ENCODE results near the gene SCAF1. TPM values are rescaled to one million over a fixed set of nuclear protein-coding genes. Genes with fewer than 3 reads are reported as not detected.

Gene SCAF1
- total RNA-seq, 1 donor from 2014 or later: 90.7 TPM

GRCh38 chr19:49658566-49659442 is 16.8 kb downstream of the SCAF1 start:
- Mint-ChIP-seq H3K36me3 (ENCODE audit: insufficient read depth) (peaks cover 22% of the 10 kb centered on the region), H3K27me3 (no peaks in the 10 kb centered on the region), H3K4me1 (ENCODE audit: low read depth) (no peaks in the 10 kb centered on the region), H3K4me3 (ENCODE audit: low read depth) (no peak overlapping the region), H3K9me3 (ENCODE audit: low read depth) (no peaks in the 10 kb centered on the region), H3K27ac (peak overlapping the region; percentile 20)
- TF ChIP-seq CTCF (IDR thresholded peaks at IDR 0.05; ENCODE audit: unreplicated experiment): no peak
- no peak for DNase-seq (ENCODE audit: low spot score, unreplicated experiment)

DNA sequence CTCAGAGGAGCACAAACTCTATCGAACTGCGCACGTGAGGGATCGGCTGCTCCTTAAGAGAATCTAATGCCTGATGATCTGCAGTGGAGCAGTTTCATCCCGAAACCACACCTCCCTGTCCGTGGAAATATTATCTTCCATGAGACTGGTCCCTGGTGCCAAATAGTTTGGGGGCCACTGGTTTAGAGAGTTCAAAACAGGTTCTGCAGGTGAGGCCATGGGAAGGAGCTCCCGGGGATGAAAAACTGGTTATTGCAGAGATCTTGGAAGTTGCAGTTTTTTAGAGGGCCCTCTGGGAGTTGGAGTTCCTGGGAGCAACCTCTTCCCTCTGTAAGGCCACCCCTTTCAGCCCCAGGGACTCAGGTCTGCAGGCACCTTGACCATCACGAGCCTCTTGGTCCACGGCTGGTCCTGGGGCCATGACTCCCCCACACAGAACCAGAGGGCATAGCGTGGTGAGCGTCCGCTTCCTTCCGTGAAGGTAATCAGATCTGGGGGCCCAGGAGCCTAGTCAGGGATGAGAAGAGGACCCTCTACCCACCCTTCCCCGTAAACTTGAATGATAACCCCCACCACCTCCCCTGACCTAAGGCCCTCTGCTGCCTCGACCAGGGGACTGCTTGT is 18.4 kb downstream of the SCAF1 start:
- no peaks in the 10 kb centered on the region for H3K9me3 Mint-ChIP-seq (ENCODE audit: low read depth)
- H3K27ac Mint-ChIP-seq: peak overlapping the region; percentile 56
- no peaks in the 10 kb centered on the region for H3K27me3 Mint-ChIP-seq
- no peak overlapping the region for H3K4me3 Mint-ChIP-seq (ENCODE audit: low read depth)
- no peak for TF ChIP-seq CTCF (IDR thresholded peaks at IDR 0.05; ENCODE audit: unreplicated experiment)
- H3K36me3 Mint-ChIP-seq (ENCODE audit: insufficient read depth): peaks cover 17% of the 10 kb centered on the region
- H3K4me1 Mint-ChIP-seq (ENCODE audit: low read depth): peaks cover 10% of the 10 kb centered on the region
- no peak for DNase-seq (ENCODE audit: low spot score, unreplicated experiment)

- Mint-ChIP-seq H3K27ac (no peak overlapping the region), H3K4me3 (ENCODE audit: low read depth) (no peak overlapping the region)
- no peak for TF ChIP-seq CTCF (IDR thresholded peaks at IDR 0.05; ENCODE audit: unreplicated experiment)
These were observed 20.0 kb downstream of the SCAF1 start for GRCh38 chr19:49662011-49662410.

GRCh38 chr19:49663224-49663623 is 21.2 kb downstream of the SCAF1 start:
- TF ChIP-seq CTCF (IDR thresholded peaks at IDR 0.05; ENCODE audit: unreplicated experiment): no peak
- H3K36me3 Mint-ChIP-seq (ENCODE audit: insufficient read depth): peaks cover 10% of the 10 kb centered on the region
- H3K27ac Mint-ChIP-seq: no peak overlapping the region
- H3K9me3 Mint-ChIP-seq (ENCODE audit: low read depth): no peaks in the 10 kb centered on the region
- no peak for DNase-seq (ENCODE audit: low spot score, unreplicated experiment)
- H3K4me3 Mint-ChIP-seq (ENCODE audit: low read depth): no peak overlapping the region
- H3K4me1 Mint-ChIP-seq (ENCODE audit: low read depth): peaks cover 23% of the 10 kb centered on the region
- H3K27me3 Mint-ChIP-seq: no peaks in the 10 kb centered on the region

More at GRCh38 chr19:49662011-49662410, 20.0 kb downstream of the SCAF1 start:
- no peak for DNase-seq (ENCODE audit: low spot score, unreplicated experiment)
- H3K27me3 Mint-ChIP-seq: no peaks in the 10 kb centered on the region
- H3K9me3 Mint-ChIP-seq (ENCODE audit: low read depth): no peaks in the 10 kb centered on the region
- H3K36me3 Mint-ChIP-seq (ENCODE audit: insufficient read depth): peaks cover 13% of the 10 kb centered on the region
- peaks cover 19% of the 10 kb centered on the region for H3K4me1 Mint-ChIP-seq (ENCODE audit: low read depth)

DNA sequence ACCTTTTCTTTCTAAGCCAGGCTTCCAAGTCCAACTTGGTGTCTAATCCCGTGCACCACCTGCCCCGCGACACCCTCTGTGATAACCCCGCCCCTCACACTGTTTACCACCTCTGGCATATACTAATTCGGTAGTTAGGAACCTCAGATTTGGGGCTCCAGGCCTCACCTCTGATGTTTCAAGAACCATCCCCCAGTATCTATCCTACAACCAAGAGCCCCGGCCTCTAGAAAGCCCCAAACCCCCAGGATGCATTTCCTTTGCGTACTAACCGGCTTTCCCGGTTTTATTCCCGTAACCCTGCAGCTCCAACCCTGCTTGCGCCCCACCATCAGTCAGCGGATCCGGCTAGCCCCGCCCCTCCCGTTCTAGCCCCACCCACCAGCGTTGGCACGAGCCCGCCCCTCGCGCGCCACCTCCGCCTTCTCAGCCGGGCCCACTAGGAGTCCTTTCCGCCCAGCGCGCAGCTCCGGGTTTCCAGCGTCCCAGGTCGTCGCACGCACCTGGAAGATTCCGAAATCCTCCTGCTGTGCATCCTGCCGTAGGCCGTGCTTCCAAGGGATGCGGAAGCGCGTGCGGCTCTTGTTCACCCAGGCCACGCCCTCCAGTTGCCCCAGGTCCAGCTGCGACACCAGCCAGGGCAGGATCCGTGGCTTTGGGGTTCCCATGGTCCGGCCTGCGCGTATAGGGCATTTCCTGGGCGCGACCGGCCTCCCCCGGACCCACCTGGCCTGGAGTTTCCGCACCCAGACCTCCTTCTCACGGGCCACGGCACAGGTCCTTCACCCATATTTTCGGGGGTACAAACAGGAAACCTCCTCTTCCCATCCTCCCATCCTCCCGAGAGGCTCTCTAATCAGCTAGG is 22.4 kb downstream of the SCAF1 start:
- TF ChIP-seq CTCF (IDR thresholded peaks at IDR 0.05; ENCODE audit: unreplicated experiment): peak; percentile 19
- Mint-ChIP-seq H3K36me3 (ENCODE audit: insufficient read depth) (peaks cover 7% of the 10 kb centered on the region), H3K9me3 (ENCODE audit: low read depth) (no peaks in the 10 kb centered on the region), H3K4me3 (ENCODE audit: low read depth) (peak overlapping the region; percentile 95), H3K27me3 (no peaks in the 10 kb centered on the region), H3K4me1 (ENCODE audit: low read depth) (peaks cover 23% of the 10 kb centered on the region), H3K27ac (peak overlapping the region; percentile 97)
- DNase-seq (ENCODE audit: low spot score, unreplicated experiment): peak; percentile 86
